ENCODE measurements around the gene OR1N2. TPM values are rescaled to one million over a fixed set of nuclear protein-coding genes. Genes with fewer than 3 reads are reported as not detected.

OR1N2 gene, protein sequence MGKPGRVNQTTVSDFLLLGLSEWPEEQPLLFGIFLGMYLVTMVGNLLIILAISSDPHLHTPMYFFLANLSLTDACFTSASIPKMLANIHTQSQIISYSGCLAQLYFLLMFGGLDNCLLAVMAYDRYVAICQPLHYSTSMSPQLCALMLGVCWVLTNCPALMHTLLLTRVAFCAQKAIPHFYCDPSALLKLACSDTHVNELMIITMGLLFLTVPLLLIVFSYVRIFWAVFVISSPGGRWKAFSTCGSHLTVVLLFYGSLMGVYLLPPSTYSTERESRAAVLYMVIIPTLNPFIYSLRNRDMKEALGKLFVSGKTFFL
- total RNA-seq (not detected), total RNA-seq (0 to 0.06 (median 0) reads per million in 29 experiments)
- not detected for total RNA-seq (2013)

DNA sequence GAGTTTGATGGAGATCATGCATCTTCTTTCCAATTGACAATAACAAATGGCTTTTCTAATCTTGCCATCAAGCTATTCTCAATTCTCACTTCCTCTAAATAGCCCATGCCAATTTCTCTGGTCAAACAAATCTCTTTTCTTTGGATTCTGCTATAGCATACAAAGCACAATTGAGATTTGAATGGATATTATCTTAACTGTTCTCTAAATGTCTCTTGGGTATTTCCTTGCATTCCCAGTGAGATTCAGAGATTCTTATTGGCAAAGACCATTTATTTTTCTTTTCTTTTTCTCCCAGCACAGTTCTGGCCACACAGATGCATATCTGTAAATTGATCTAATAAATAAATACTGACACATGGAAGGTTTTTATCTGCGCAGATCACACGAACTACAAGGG is at the start of gene OR1N2:
TSS of gene OR1N2 (plus strand) at position 301 of the 400 bp plus-strand sequence. CDS start 100 bp downstream, outside the sequence.
- ChIA-PET CTCF (no interaction called here), POLR2A (no interaction called here)
- Mint-ChIP-seq H3K9me3 (peaks cover 0 to 3% (median 0%) of the 10 kb centered on the region in 3 donors), H3K27me3 (peaks cover 17 to 26% of the 10 kb centered on the region in 2 donors), H3K4me3 (no peak within 1 kb of the TSS), H3K27ac (no peak within 1 kb of the TSS), H3K36me3 (peaks cover 2% of the 10 kb centered on the region), H3K4me1 (no peaks in the 10 kb centered on the region)
- 79% methylated on average over 2 of the region's 2 CpGs for WGBS (ENCODE audit: insufficient coverage)
- no peaks in the 10 kb centered on the region for H3K9me3 ChIP-seq
- H3K4me1 ChIP-seq (ENCODE audit: control insufficient read depth in 1 of 2, extremely low read depth in 1 of 2, insufficient read depth in 2 of 2, low read length in 2 of 2), result no peaks in the 10 kb centered on the region
- no peaks in the 10 kb centered on the region for H3K36me3 ChIP-seq (ENCODE audit: control insufficient read depth in 2 of 2, extremely low read depth in 1 of 2, insufficient read depth in 1 of 2, low read length in 1 of 2)
- H3K27me3 ChIP-seq (replicated peaks in 1 of 2; ENCODE audit: control insufficient read depth in 2 of 2, extremely low read depth in 1 of 2, insufficient read depth in 2 of 2, low read length in 1 of 2), result peaks cover 2 to 4% of the 10 kb centered on the region in 2 experiments
- H3K4me3 ChIP-seq (ENCODE audit: control insufficient read depth in 1 of 2, extremely low read depth in 1 of 2, low read length in 1 of 2), result no peak within 1 kb of the TSS
- DNase-seq (no peak), ATAC-seq (replicated peaks in 1 of 4) (no peak)
- no peak within 1 kb of the TSS for H3K27ac ChIP-seq (ENCODE audit: low read length)

DNA sequence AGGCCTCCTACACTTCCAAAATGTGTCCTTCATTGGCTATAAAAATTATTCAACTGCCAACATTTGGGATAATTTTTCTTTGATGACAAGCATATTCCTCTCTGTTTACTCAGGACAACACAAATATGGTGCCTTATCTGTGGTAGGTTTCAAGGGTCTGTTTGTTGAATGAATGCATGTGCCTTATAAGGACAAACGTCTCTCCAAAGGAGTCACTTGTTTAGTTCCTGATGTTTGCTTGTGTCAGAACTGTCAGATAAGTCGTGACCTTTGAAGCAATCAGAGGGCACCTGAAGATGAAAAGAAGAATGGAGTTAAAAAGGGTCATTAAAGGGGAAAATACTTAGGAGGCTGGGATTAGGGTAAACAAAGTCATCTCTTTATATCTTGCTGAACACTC is 45.9 kb upstream of the OR1N2 start:
- H3K4me3 ChIP-seq (ENCODE audit: control insufficient read depth in 1 of 2, extremely low read depth in 1 of 2, low read length in 1 of 2), result no peak overlapping the region
- Mint-ChIP-seq H3K4me1 (no peaks in the 10 kb centered on the region), H3K9me3 (no peaks in the 10 kb centered on the region), H3K36me3 (no peaks in the 10 kb centered on the region), H3K4me3 (no peak overlapping the region), H3K27me3 (peaks cover 10 to 21% of the 10 kb centered on the region in 2 donors), H3K27ac (no peak overlapping the region)
- H3K27ac ChIP-seq (ENCODE audit: low read length), result no peak overlapping the region
- no CpG with 5 or more reads among the region's 2 CpGs for WGBS (ENCODE audit: insufficient coverage)
- no peaks in the 10 kb centered on the region for H3K36me3 ChIP-seq (ENCODE audit: control insufficient read depth in 2 of 2, extremely low read depth in 1 of 2, insufficient read depth in 1 of 2, low read length in 1 of 2)
- ChIA-PET CTCF (interaction anchor here in 1 of 2 donors (1.0 kb wide), 1 partner anchor 8 kb away, joined by 3 read pairs; no protein-coding TSS in a partner anchor), POLR2A (no interaction called here)
- no peak for DNase-seq
- no peaks in the 10 kb centered on the region for H3K4me1 ChIP-seq (ENCODE audit: control insufficient read depth in 1 of 2, extremely low read depth in 1 of 2, insufficient read depth in 2 of 2, low read length in 2 of 2)
- ATAC-seq (replicated peaks in 1 of 4), result no peak
- H3K9me3 ChIP-seq, result no peaks in the 10 kb centered on the region
- peaks cover 0 to 4% of the 10 kb centered on the region in 2 experiments for H3K27me3 ChIP-seq (replicated peaks in 1 of 2; ENCODE audit: control insufficient read depth in 2 of 2, extremely low read depth in 1 of 2, insufficient read depth in 2 of 2, low read length in 1 of 2)

DNA sequence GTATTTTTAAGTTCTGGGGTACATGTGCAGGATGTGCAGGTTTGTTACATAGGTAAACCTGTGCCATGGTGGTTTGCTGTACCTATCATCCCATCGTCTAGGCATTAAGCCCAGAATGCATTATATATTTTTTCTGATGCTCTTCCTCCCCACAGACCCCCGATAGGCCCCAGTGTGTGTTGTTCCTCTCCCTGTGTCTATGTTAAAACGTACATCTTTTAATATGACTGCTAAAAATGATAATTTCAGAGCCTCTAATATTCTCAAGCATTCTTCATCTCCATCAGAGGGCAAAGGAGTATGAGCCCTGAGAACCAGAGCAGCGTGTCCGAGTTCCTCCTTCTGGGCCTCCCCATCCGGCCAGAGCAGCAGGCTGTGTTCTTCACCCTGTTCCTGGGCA is 42.4 kb upstream of the OR1N2 start, which contains the start of gene OR1J2:
TSS of gene OR1J2 (plus strand) at position 301 of the 400 bp plus-strand sequence. CDS start at position 301, 0 bp downstream.
- peaks cover 11 to 24% of the 10 kb centered on the region in 2 donors for H3K27me3 Mint-ChIP-seq
- no peak for DNase-seq
- no peak within 1 kb of the TSS for H3K27ac Mint-ChIP-seq

DNA sequence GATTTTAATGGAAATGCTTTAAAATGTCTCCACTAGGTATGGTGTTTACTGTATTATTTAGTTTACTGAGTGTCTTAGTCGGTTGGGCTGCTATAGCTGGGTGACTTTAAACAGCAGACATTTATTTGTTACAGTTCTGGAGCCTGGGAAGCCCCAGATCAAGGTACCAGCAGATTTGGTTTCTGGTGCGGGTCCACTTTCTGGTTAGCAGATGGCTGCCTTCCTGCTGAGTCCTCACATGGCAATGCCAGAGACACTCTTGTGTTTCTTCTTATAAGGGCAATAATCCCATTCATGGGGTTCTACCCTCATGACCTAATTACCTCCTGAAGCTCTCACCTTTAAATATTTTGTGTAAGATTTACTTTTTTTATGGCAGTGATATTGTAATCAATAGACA is 34.7 kb upstream of the OR1N2 start:
- H3K4me3 ChIP-seq (ENCODE audit: control insufficient read depth in 1 of 2, extremely low read depth in 1 of 2, low read length in 1 of 2), result no peak overlapping the region
- ATAC-seq (replicated peaks in 1 of 4) (no peak), DNase-seq (no peak)
- H3K4me1 Mint-ChIP-seq, result no peaks in the 10 kb centered on the region
- CTCF ChIA-PET, result no interaction called here
- H3K36me3 Mint-ChIP-seq, result no peaks in the 10 kb centered on the region
- POLR2A ChIA-PET, result no interaction called here
- peaks cover 2 to 3% of the 10 kb centered on the region in 2 experiments for H3K27me3 ChIP-seq (replicated peaks in 1 of 2; ENCODE audit: control insufficient read depth in 2 of 2, extremely low read depth in 1 of 2, insufficient read depth in 2 of 2, low read length in 1 of 2)
- WGBS (ENCODE audit: insufficient coverage), result 100% methylated on average over 1 of the region's 2 CpGs
- H3K4me3 Mint-ChIP-seq, result no peak overlapping the region
- no peaks in the 10 kb centered on the region for H3K36me3 ChIP-seq (ENCODE audit: control insufficient read depth in 2 of 2, extremely low read depth in 1 of 2, insufficient read depth in 1 of 2, low read length in 1 of 2)
- H3K27ac Mint-ChIP-seq, result no peak overlapping the region
- peaks cover 15 to 22% of the 10 kb centered on the region in 2 donors for H3K27me3 Mint-ChIP-seq
- no peak overlapping the region for H3K27ac ChIP-seq (ENCODE audit: low read length)
- H3K9me3 ChIP-seq, result no peaks in the 10 kb centered on the region
- no peaks in the 10 kb centered on the region for H3K4me1 ChIP-seq (ENCODE audit: control insufficient read depth in 1 of 2, extremely low read depth in 1 of 2, insufficient read depth in 2 of 2, low read length in 2 of 2)
- no peaks in the 10 kb centered on the region for H3K9me3 Mint-ChIP-seq

More for the DNA sequence above, 42.4 kb upstream of the OR1N2 start, which contains the start of gene OR1J2:
- no peaks in the 10 kb centered on the region for H3K36me3 ChIP-seq (ENCODE audit: control insufficient read depth in 2 of 2, extremely low read depth in 1 of 2, insufficient read depth in 1 of 2, low read length in 1 of 2)
- Mint-ChIP-seq H3K4me1 (no peaks in the 10 kb centered on the region), H3K4me3 (no peak within 1 kb of the TSS), H3K36me3 (no peaks in the 10 kb centered on the region), H3K9me3 (no peaks in the 10 kb centered on the region)
- no peak for ATAC-seq (replicated peaks in 1 of 4)
- CTCF ChIA-PET, result interaction anchor here in 1 of 2 donors (0.5 kb wide), 1 partner anchor 875 kb away, joined by 3 read pairs; no protein-coding TSS in a partner anchor
- WGBS (ENCODE audit: insufficient coverage), result 67% methylated on average over 1 of the region's 6 CpGs
- H3K27ac ChIP-seq (ENCODE audit: low read length), result no peak within 1 kb of the TSS
- H3K9me3 ChIP-seq, result no peaks in the 10 kb centered on the region
- POLR2A ChIA-PET, result no interaction called here
- H3K27me3 ChIP-seq (replicated peaks in 1 of 2; ENCODE audit: control insufficient read depth in 2 of 2, extremely low read depth in 1 of 2, insufficient read depth in 2 of 2, low read length in 1 of 2), result peaks cover 0 to 6% of the 10 kb centered on the region in 2 experiments
- H3K4me1 ChIP-seq (ENCODE audit: control insufficient read depth in 1 of 2, extremely low read depth in 1 of 2, insufficient read depth in 2 of 2, low read length in 2 of 2), result no peaks in the 10 kb centered on the region
- no peak within 1 kb of the TSS for H3K4me3 ChIP-seq (ENCODE audit: control insufficient read depth in 1 of 2, extremely low read depth in 1 of 2, low read length in 1 of 2)

DNA sequence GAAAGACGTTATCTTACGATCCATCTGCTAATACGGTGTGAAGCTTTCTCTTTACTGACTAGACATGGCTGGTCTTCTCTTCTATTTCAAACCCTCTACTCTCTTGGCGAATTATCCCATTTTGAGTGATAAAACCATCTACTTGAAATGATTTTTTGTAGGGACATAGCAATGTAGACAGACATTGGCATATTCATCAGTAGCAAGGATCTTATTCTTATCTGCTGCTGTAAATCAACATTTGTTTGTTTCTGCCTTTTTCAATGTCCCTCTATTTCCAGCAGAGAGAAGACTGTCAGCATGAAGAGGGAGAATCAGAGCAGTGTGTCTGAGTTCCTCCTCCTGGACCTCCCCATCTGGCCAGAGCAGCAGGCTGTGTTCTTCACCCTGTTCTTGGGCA is 34.1 kb upstream of the OR1N2 start, which contains the start of gene OR1J4:
TSS of gene OR1J4 (plus strand) at position 301 of the 400 bp plus-strand sequence. CDS start at position 301, 0 bp downstream.
- H3K27me3 ChIP-seq (replicated peaks in 1 of 2; ENCODE audit: control insufficient read depth in 2 of 2, extremely low read depth in 1 of 2, insufficient read depth in 2 of 2, low read length in 1 of 2), result peaks cover 2 to 3% of the 10 kb centered on the region in 2 experiments
- no peaks in the 10 kb centered on the region for H3K9me3 Mint-ChIP-seq
- ATAC-seq (replicated peaks in 1 of 4) (no peak), DNase-seq (no peak)
- POLR2A ChIA-PET, result no interaction called here
- no peak within 1 kb of the TSS for H3K27ac Mint-ChIP-seq
- no peaks in the 10 kb centered on the region for H3K36me3 Mint-ChIP-seq
- H3K9me3 ChIP-seq, result no peaks in the 10 kb centered on the region
- no peaks in the 10 kb centered on the region for H3K36me3 ChIP-seq (ENCODE audit: control insufficient read depth in 2 of 2, extremely low read depth in 1 of 2, insufficient read depth in 1 of 2, low read length in 1 of 2)
- H3K4me1 Mint-ChIP-seq, result no peaks in the 10 kb centered on the region
- CTCF ChIA-PET, result no interaction called here
- no peak within 1 kb of the TSS for H3K4me3 ChIP-seq (ENCODE audit: control insufficient read depth in 1 of 2, extremely low read depth in 1 of 2, low read length in 1 of 2)
- no CpG with 5 or more reads among the region's 4 CpGs for WGBS (ENCODE audit: insufficient coverage)
- peaks cover 18 to 25% of the 10 kb centered on the region in 2 donors for H3K27me3 Mint-ChIP-seq
- H3K4me1 ChIP-seq (ENCODE audit: control insufficient read depth in 1 of 2, extremely low read depth in 1 of 2, insufficient read depth in 2 of 2, low read length in 2 of 2), result no peaks in the 10 kb centered on the region
- H3K4me3 Mint-ChIP-seq, result no peak within 1 kb of the TSS
- H3K27ac ChIP-seq (ENCODE audit: low read length), result no peak within 1 kb of the TSS

DNA sequence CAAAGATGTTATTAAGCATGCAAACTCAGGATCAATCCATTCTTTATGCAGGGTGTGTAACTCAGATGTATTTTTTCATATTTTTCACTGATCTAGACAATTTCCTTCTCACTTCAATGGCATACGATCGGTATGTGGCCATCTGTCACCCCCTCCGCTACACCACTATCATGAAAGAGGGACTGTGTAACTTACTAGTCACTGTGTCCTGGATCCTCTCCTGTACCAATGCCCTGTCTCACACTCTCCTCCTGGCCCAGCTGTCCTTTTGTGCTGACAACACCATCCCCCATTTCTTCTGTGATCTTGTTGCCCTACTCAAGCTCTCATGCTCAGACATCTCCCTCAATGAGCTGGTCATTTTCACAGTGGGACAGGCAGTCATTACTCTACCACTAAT is 33.5 kb upstream of the OR1N2 start:
- Histone ChIP-seq H3K36me3 (ENCODE audit: control insufficient read depth in 2 of 2, extremely low read depth in 1 of 2, insufficient read depth in 1 of 2, low read length in 1 of 2) (no peaks in the 10 kb centered on the region), H3K9me3 (no peaks in the 10 kb centered on the region), H3K27me3 (replicated peaks in 1 of 2; ENCODE audit: control insufficient read depth in 2 of 2, extremely low read depth in 1 of 2, insufficient read depth in 2 of 2, low read length in 1 of 2) (peaks cover 2 to 3% of the 10 kb centered on the region in 2 experiments), H3K27ac (ENCODE audit: low read length) (no peak overlapping the region), H3K4me1 (ENCODE audit: control insufficient read depth in 1 of 2, extremely low read depth in 1 of 2, insufficient read depth in 2 of 2, low read length in 2 of 2) (no peaks in the 10 kb centered on the region), H3K4me3 (ENCODE audit: control insufficient read depth in 1 of 2, extremely low read depth in 1 of 2, low read length in 1 of 2) (no peak overlapping the region)
- Mint-ChIP-seq H3K27ac (no peak overlapping the region), H3K27me3 (peaks cover 20 to 23% of the 10 kb centered on the region in 2 donors), H3K4me3 (no peak overlapping the region), H3K36me3 (no peaks in the 10 kb centered on the region), H3K9me3 (no peaks in the 10 kb centered on the region), H3K4me1 (no peaks in the 10 kb centered on the region)
- ATAC-seq (replicated peaks in 1 of 4) (no peak), DNase-seq (no peak)
- ChIA-PET POLR2A (no interaction called here), CTCF (no interaction called here)
- 90% methylated on average over 3 of the region's 3 CpGs for WGBS (ENCODE audit: insufficient coverage)
